Measurements from ENCODE around the gene BARX1. TPM values are rescaled to one million over a fixed set of nuclear protein-coding genes. Genes with fewer than 3 reads are reported as not detected.

BARX1 gene
- total and polyA plus RNA-seq, 4 donors = 0.17 TPM; not detected in 3

- no peak for DNase-seq (ENCODE audit: low read depth in 4 of 6, low spot score in 6 of 6)
- Histone ChIP-seq H3K27me3 (ENCODE audit: control insufficient read depth, insufficient read depth, low read length) (no peaks in the 10 kb centered on the region), H3K9me3 (ENCODE audit: control insufficient read depth, insufficient read depth, low read length) (no peaks in the 10 kb centered on the region), H3K4me1 (ENCODE audit: control insufficient read depth, insufficient read depth, low read length) (peaks cover 19% of the 10 kb centered on the region), H3K36me3 (ENCODE audit: control insufficient read depth, insufficient read depth, low read length) (no peaks in the 10 kb centered on the region), H3K27ac (ENCODE audit: low read depth, low read length) (no peak overlapping the region), H3K4me3 (ENCODE audit: low read depth, low read length) (no peak overlapping the region)
- 85% methylated on average over 6 of the region's 7 CpGs for WGBS (ENCODE audit: insufficient coverage)
Measured at GRCh38 chr9:93910598-93910997, 44.6 kb downstream of the BARX1 start.

GRCh38 chr9:93910196-93910595 lies 45.0 kb downstream of the BARX1 start:
- Histone ChIP-seq H3K36me3 (ENCODE audit: control insufficient read depth, insufficient read depth, low read length) (no peaks in the 10 kb centered on the region), H3K4me1 (ENCODE audit: control insufficient read depth, insufficient read depth, low read length) (peaks cover 19% of the 10 kb centered on the region), H3K27me3 (ENCODE audit: control insufficient read depth, insufficient read depth, low read length) (no peaks in the 10 kb centered on the region), H3K9me3 (ENCODE audit: control insufficient read depth, insufficient read depth, low read length) (no peaks in the 10 kb centered on the region), H3K27ac (ENCODE audit: low read depth, low read length) (no peak overlapping the region), H3K4me3 (ENCODE audit: low read depth, low read length) (no peak overlapping the region)
- DNase-seq (ENCODE audit: low read depth in 4 of 6, low spot score in 6 of 6) = no peak
- WGBS (ENCODE audit: insufficient coverage) = over 99% methylated on average over 8 of the region's 10 CpGs

DNA sequence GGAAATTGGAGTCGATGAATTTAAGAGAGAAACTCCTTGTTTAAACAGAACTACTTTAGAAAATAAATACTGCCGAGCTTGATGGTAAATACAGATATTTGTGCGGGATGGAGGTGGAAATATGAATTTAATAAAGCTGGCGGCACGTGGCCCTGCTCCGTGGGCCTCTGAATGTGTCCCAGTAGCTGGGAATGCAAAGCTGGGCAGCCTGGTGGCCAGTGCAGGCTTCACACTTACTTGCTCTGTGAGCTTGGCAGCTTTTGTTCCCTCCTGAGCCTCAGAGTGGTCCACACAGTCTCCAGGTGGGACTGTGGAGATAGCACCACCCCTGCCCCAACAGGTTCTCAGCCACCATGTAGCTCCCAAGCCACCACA lies 45.9 kb downstream of the BARX1 start:
- Histone ChIP-seq H3K9me3 (ENCODE audit: control insufficient read depth, insufficient read depth, low read length) (no peaks in the 10 kb centered on the region), H3K4me1 (ENCODE audit: control insufficient read depth, insufficient read depth, low read length) (peaks cover 19% of the 10 kb centered on the region), H3K4me3 (ENCODE audit: low read depth, low read length) (no peak overlapping the region), H3K27me3 (ENCODE audit: control insufficient read depth, insufficient read depth, low read length) (no peaks in the 10 kb centered on the region), H3K27ac (ENCODE audit: low read depth, low read length) (no peak overlapping the region), H3K36me3 (ENCODE audit: control insufficient read depth, insufficient read depth, low read length) (no peaks in the 10 kb centered on the region)
- no peak for DNase-seq (ENCODE audit: low read depth in 4 of 6, low spot score in 6 of 6)
- WGBS (ENCODE audit: insufficient coverage) = 85% methylated on average over 5 of the region's 6 CpGs

GRCh38 chr9:93908591-93909241 lies 46.4 kb downstream of the BARX1 start:
- 65% methylated on average over 10 of the region's 15 CpGs for WGBS (ENCODE audit: insufficient coverage)
- Histone ChIP-seq H3K4me3 (ENCODE audit: low read depth, low read length) (no peak overlapping the region), H3K27ac (ENCODE audit: low read depth, low read length) (no peak overlapping the region), H3K36me3 (ENCODE audit: control insufficient read depth, insufficient read depth, low read length) (no peaks in the 10 kb centered on the region), H3K4me1 (ENCODE audit: control insufficient read depth, insufficient read depth, low read length) (peaks cover 19% of the 10 kb centered on the region), H3K9me3 (ENCODE audit: control insufficient read depth, insufficient read depth, low read length) (no peaks in the 10 kb centered on the region), H3K27me3 (ENCODE audit: control insufficient read depth, insufficient read depth, low read length) (no peaks in the 10 kb centered on the region)
- no peak for DNase-seq (ENCODE audit: low read depth in 4 of 6, low spot score in 6 of 6)

DNA sequence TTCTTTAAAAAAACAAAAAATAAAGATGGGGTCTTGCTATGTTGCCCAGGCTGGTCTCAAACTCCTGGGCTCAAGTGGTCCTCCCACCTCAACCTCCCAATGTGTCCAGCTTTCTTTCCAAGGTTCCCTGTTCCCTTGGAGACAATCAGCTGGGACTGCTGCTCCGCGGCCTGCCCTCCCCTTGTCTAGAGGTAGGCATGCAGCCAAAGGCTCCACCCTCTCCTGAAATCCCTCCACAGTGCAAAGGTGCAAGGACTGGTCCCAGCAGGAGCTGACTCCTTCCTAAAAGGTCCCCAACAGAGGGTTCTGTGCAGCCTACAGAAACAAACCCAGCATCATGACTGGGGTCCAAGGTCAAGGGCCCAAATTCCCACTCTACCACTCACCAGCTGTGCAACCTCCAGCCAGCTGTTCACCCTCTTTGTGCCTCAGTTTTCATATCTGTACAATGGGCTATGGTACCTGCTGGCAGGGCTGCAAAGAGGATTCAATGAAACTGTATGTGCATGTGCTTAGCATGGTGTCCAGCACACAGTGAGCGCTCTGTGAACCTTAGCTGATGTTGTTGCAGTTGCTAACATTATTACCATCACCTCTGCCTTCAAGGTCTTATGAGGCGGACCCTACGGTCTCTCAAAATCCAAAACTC lies 47.5 kb downstream of the BARX1 start:
- no peaks in the 10 kb centered on the region for H3K27me3 ChIP-seq (ENCODE audit: control insufficient read depth, insufficient read depth, low read length)
- DNase-seq (ENCODE audit: low read depth in 4 of 6, low spot score in 6 of 6) = no peak
- H3K4me1 ChIP-seq (ENCODE audit: control insufficient read depth, insufficient read depth, low read length) = peaks cover 19% of the 10 kb centered on the region
- no peaks in the 10 kb centered on the region for H3K9me3 ChIP-seq (ENCODE audit: control insufficient read depth, insufficient read depth, low read length)
- no peak overlapping the region for H3K4me3 ChIP-seq (ENCODE audit: low read depth, low read length)
- H3K27ac ChIP-seq (ENCODE audit: low read depth, low read length) = no peak overlapping the region
- 100% methylated on average over 5 of the region's 5 CpGs for WGBS (ENCODE audit: insufficient coverage)
- no peaks in the 10 kb centered on the region for H3K36me3 ChIP-seq (ENCODE audit: control insufficient read depth, insufficient read depth, low read length)

DNA sequence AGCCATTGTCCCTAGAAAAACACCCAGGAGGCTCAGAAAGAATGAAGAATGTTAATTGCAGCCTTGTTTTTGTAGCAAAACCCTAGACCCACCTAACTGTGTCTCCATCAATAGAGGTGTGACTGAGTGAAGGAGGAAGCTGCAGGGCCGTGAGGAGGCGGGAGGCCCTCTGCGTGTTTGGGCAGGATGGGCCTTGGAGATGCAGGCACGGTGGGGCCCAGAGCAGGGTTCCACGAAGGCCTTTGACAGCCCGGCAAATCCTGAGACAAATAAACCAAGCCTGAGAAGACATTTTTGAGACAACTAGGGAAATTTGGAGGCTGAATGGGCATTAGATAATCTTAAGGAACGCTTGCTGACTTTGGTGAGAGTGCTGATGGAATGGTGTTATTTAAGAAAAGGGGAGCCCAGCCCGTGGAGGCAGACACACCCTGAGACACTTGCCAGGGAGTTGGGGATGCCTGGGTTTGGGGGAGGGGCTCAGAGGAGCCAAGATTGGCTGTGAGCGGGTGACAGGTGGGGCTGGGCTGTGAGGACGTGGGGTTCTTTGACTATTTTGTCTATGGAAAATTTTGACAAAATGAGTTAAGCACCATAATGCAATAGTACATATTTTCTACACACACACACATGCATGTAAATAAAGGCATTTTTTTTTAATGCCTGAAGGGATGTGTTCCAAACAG lies 48.8 kb downstream of the BARX1 start:
- Histone ChIP-seq H3K9me3 (ENCODE audit: control insufficient read depth, insufficient read depth, low read length) (no peaks in the 10 kb centered on the region), H3K36me3 (ENCODE audit: control insufficient read depth, insufficient read depth, low read length) (no peaks in the 10 kb centered on the region), H3K27me3 (ENCODE audit: control insufficient read depth, insufficient read depth, low read length) (no peaks in the 10 kb centered on the region), H3K4me3 (ENCODE audit: low read depth, low read length) (no peak overlapping the region), H3K4me1 (ENCODE audit: control insufficient read depth, insufficient read depth, low read length) (peaks cover 5% of the 10 kb centered on the region), H3K27ac (ENCODE audit: low read depth, low read length) (no peak overlapping the region)
- DNase-seq (ENCODE audit: low read depth in 4 of 6, low spot score in 6 of 6) = no peak
- WGBS (ENCODE audit: insufficient coverage) = 43% methylated on average over 8 of the region's 10 CpGs

DNA sequence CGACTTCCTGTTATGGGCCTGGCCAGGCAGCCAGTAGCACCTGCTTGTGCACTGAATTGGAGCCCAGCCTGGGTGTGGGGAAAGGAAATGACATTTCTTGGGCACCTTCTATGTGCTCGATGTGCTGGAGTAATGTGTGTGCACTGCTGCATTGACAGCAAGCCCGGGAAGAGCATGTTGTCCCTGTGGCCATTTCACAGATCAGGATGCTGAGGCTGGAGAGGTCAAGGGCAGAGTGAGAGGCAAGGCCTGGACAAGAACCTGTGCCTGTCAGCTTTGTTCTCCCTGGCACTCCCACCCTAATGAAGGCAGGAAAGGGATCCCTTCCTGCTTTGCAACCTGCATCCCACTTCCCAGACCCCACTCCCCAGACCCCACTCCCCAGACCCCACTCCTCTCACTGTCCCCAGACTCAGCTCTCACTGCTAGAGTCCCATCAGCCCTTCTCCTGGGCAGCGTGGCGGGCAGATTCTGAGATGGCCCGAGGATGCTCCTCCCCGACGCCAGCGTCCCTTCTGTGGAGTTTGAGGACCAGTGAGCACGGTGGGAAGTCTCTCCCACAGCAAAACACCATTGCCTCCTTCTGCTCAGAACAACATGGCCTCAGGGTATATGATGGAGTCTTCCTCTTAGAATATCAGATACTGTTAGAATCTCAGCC lies 49.6 kb downstream of the BARX1 start:
- Histone ChIP-seq H3K4me3 (ENCODE audit: low read depth, low read length) (no peak overlapping the region), H3K4me1 (ENCODE audit: control insufficient read depth, insufficient read depth, low read length) (no peaks in the 10 kb centered on the region), H3K9me3 (ENCODE audit: control insufficient read depth, insufficient read depth, low read length) (no peaks in the 10 kb centered on the region), H3K27me3 (ENCODE audit: control insufficient read depth, insufficient read depth, low read length) (no peaks in the 10 kb centered on the region), H3K36me3 (ENCODE audit: control insufficient read depth, insufficient read depth, low read length) (no peaks in the 10 kb centered on the region), H3K27ac (ENCODE audit: low read depth, low read length) (no peak overlapping the region)
- no peak for DNase-seq (ENCODE audit: low read depth in 4 of 6, low spot score in 6 of 6)
- 92% methylated on average over 4 of the region's 10 CpGs for WGBS (ENCODE audit: insufficient coverage)

DNA sequence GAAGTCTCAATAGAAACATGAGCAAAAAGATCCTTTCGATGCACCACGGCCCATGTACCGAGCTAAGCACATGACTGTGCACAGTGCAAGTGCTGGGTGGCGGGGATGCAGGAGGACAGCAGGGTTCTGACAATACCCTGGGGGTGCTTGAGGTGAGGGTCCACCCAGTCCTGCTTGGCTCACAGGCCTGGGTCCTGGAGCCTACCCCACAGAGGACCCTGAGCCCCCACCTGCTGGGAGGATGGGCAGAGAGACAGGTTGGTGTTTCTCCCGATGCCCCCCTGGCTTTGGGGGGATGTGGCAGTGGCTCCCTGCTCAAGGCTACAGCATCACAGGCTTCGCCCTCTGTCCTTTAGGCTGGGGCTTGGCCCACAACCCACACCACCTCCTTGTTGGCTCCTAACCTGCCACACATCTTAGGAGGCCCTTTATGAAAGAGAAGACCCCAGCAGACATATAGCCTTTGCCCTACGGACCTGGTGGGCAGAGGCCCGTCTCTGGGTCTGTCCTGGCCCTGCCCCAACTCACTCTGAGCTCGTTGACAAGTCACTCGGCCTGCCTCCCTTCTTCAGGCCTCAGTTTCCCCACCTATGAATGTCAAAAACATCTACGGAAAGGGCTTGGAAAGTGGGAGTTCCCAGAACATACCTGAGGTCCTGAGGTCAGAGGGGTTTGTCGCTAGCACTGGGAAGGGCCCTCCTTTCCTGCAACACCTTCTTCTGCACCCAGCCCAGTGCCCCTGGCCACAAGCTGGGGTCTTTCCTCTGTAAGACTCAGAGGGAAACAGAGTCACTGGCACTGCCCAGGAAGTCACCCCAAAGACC lies 50.3 kb downstream of the BARX1 start:
- no peaks in the 10 kb centered on the region for H3K4me1 ChIP-seq (ENCODE audit: control insufficient read depth, insufficient read depth, low read length)
- no peaks in the 10 kb centered on the region for H3K9me3 ChIP-seq (ENCODE audit: control insufficient read depth, insufficient read depth, low read length)
- H3K4me3 ChIP-seq (ENCODE audit: low read depth, low read length) = no peak overlapping the region
- H3K27me3 ChIP-seq (ENCODE audit: control insufficient read depth, insufficient read depth, low read length) = no peaks in the 10 kb centered on the region
- DNase-seq (ENCODE audit: low read depth in 4 of 6, low spot score in 6 of 6) = no peak
- H3K27ac ChIP-seq (ENCODE audit: low read depth, low read length) = no peak overlapping the region
- 79% methylated on average over 10 of the region's 12 CpGs for WGBS (ENCODE audit: insufficient coverage)
- no peaks in the 10 kb centered on the region for H3K36me3 ChIP-seq (ENCODE audit: control insufficient read depth, insufficient read depth, low read length)

Measured in spinal cord (tissue), 10 donors.